Stomach smooth muscle (tissue), 2 donors: ENCODE data around the gene PHACTR1.

Experiments used
- H3K27ac ChIP-seq: one replicate; pipeline ENCODE4 v1.7.0; 2013; ENCODE audit warnings: mild to moderate bottlenecking, low read length, inconsistent platforms
- H3K27me3 ChIP-seq, 2 donors: one replicate each; pipeline ENCODE4 v1.7.0; 2013; ENCODE audit warnings: low read length in 2 of 2; ENCODE audit not compliant: insufficient read depth in 2 of 2, control insufficient read depth in 1 of 2
- H3K36me3 ChIP-seq, 2 donors: one replicate each; pipeline ENCODE4 v1.7.0; 2013; ENCODE audit warnings: low read length in 2 of 2; ENCODE audit not compliant: control insufficient read depth in 2 of 2, insufficient read depth in 2 of 2
- H3K4me1 ChIP-seq: one replicate; pipeline ENCODE4 v1.7.0; 2013; ENCODE audit warnings: low read length; ENCODE audit not compliant: control insufficient read depth, insufficient read depth
- H3K4me3 ChIP-seq, 2 donors: one replicate each; pipeline ENCODE4 v1.7.0; 2013; ENCODE audit warnings: low read length in 2 of 2
- H3K9ac ChIP-seq, 2 donors: one replicate each; pipeline ENCODE4 v1.7.0; 2013; ENCODE audit warnings: low read length in 2 of 2, mild to moderate bottlenecking in 1 of 2
- H3K9me3 ChIP-seq, 2 donors: one replicate each; pipeline ENCODE4 v1.7.0; 2013; ENCODE audit warnings: low read length in 2 of 2; ENCODE audit not compliant: control insufficient read depth in 2 of 2
- donor health status: healthy.
- donor health status: Pancreatic carcinoma.

The PHACTR1 gene

GRCh38 chr6:13075141-13075845 is 358.7 kb downstream of the PHACTR1 start:
- H3K27me3 ChIP-seq = no peaks in the 10 kb centered on the region
- H3K36me3 ChIP-seq = no peaks in the 10 kb centered on the region
- no peak overlapping the region for H3K27ac ChIP-seq
- peaks cover 12% of the 10 kb centered on the region for H3K4me1 ChIP-seq
- no peaks in the 10 kb centered on the region for H3K9me3 ChIP-seq
- no peak overlapping the region for H3K9ac ChIP-seq
- H3K4me3 ChIP-seq = no peak overlapping the region

GRCh38 chr6:13076575-13076974 is 360.0 kb downstream of the PHACTR1 start:
- Histone ChIP-seq H3K9me3 (no peaks in the 10 kb centered on the region), H3K27me3 (no peaks in the 10 kb centered on the region), H3K4me3 (no peak overlapping the region), H3K36me3 (no peaks in the 10 kb centered on the region), H3K9ac (no peak overlapping the region), H3K27ac (no peak overlapping the region), H3K4me1 (peaks cover 12% of the 10 kb centered on the region)

- Histone ChIP-seq H3K27ac (no peak overlapping the region), H3K27me3 (no peaks in the 10 kb centered on the region), H3K9me3 (no peaks in the 10 kb centered on the region), H3K36me3 (no peaks in the 10 kb centered on the region), H3K9ac (no peak overlapping the region), H3K4me3 (no peak overlapping the region), H3K4me1 (peaks cover 12% of the 10 kb centered on the region)
Measured at GRCh38 chr6:13077117-13077516, 360.6 kb downstream of the PHACTR1 start.

GRCh38 chr6:13079096-13079723 is 362.6 kb downstream of the PHACTR1 start:
- H3K36me3 ChIP-seq = no peaks in the 10 kb centered on the region
- H3K4me1 ChIP-seq = peaks cover 12% of the 10 kb centered on the region
- H3K4me3 ChIP-seq = peak overlapping the region in 1 of 2 donors; percentile 40
- no peak overlapping the region for H3K27ac ChIP-seq
- H3K9me3 ChIP-seq = no peaks in the 10 kb centered on the region
- H3K27me3 ChIP-seq = no peaks in the 10 kb centered on the region
- H3K9ac ChIP-seq = no peak overlapping the region

- H3K9ac ChIP-seq = no peak overlapping the region
- H3K9me3 ChIP-seq = no peaks in the 10 kb centered on the region
- H3K27ac ChIP-seq = no peak overlapping the region
- no peaks in the 10 kb centered on the region for H3K27me3 ChIP-seq
- no peak overlapping the region for H3K4me3 ChIP-seq
- H3K4me1 ChIP-seq = peaks cover 8% of the 10 kb centered on the region
- no peaks in the 10 kb centered on the region for H3K36me3 ChIP-seq
Measured at GRCh38 chr6:13080462-13081188, 364.1 kb downstream of the PHACTR1 start.

GRCh38 chr6:13081189-13081563 is 364.6 kb downstream of the PHACTR1 start:
- Histone ChIP-seq H3K4me3 (no peak overlapping the region), H3K27me3 (no peaks in the 10 kb centered on the region), H3K4me1 (peaks cover 7% of the 10 kb centered on the region), H3K27ac (no peak overlapping the region), H3K9ac (no peak overlapping the region), H3K36me3 (no peaks in the 10 kb centered on the region), H3K9me3 (no peaks in the 10 kb centered on the region)

- no peaks in the 10 kb centered on the region for H3K36me3 ChIP-seq
- H3K4me3 ChIP-seq = no peak overlapping the region
- H3K27ac ChIP-seq = no peak overlapping the region
- H3K9ac ChIP-seq = no peak overlapping the region
- H3K9me3 ChIP-seq = no peaks in the 10 kb centered on the region
- H3K4me1 ChIP-seq = peaks cover 3% of the 10 kb centered on the region
- H3K27me3 ChIP-seq = no peaks in the 10 kb centered on the region
Measured at GRCh38 chr6:13089296-13089994, 372.9 kb downstream of the PHACTR1 start.

- no peaks in the 10 kb centered on the region for H3K27me3 ChIP-seq
- no peaks in the 10 kb centered on the region for H3K36me3 ChIP-seq
- H3K4me3 ChIP-seq = no peak overlapping the region
- H3K4me1 ChIP-seq = peaks cover 3% of the 10 kb centered on the region
- no peak overlapping the region for H3K9ac ChIP-seq
- no peak overlapping the region for H3K27ac ChIP-seq
- H3K9me3 ChIP-seq = no peaks in the 10 kb centered on the region
Measured at GRCh38 chr6:13091192-13091591, 374.6 kb downstream of the PHACTR1 start.

GRCh38 chr6:13094781-13095425 is 378.3 kb downstream of the PHACTR1 start:
- H3K4me1 ChIP-seq = peaks cover 10% of the 10 kb centered on the region
- H3K27ac ChIP-seq = no peak overlapping the region
- peaks cover 0 to 2% of the 10 kb centered on the region in 2 donors for H3K36me3 ChIP-seq
- no peak overlapping the region for H3K9ac ChIP-seq
- H3K4me3 ChIP-seq = no peak overlapping the region
- no peaks in the 10 kb centered on the region for H3K27me3 ChIP-seq
- H3K9me3 ChIP-seq = no peaks in the 10 kb centered on the region

GRCh38 chr6:13096084-13096483 is 379.5 kb downstream of the PHACTR1 start:
- Histone ChIP-seq H3K9ac (no peak overlapping the region), H3K4me3 (no peak overlapping the region), H3K9me3 (no peaks in the 10 kb centered on the region), H3K27me3 (no peaks in the 10 kb centered on the region), H3K4me1 (peaks cover 10% of the 10 kb centered on the region), H3K27ac (no peak overlapping the region), H3K36me3 (peaks cover 0 to 2% of the 10 kb centered on the region in 2 donors)
